Activated CD4-positive, alpha-beta T cell treated with anti-CD3 and anti-CD28 coated beads, Interleukin-2, amount 50 U/mL, for 1 hour (primary cell): ENCODE results near the gene TPSD1.
"Not testable (repeated sequence)": the region's sequence is repeated elsewhere in the genome, so short reads cannot be mapped to it uniquely, and the experiment has no call there.

Source experiments
- DNase-seq: peaks from one replicate; pipeline ENCODE4 v3.0.0-alpha.2; 2020

TPSD1 gene

GRCh38 chr16:1221628-1222552 lies 34.0 kb upstream of the TPSD1 start:
- DNase-seq = no peak

- DNase-seq = no peak
Observed at GRCh38 chr16:1222553-1223354, 33.1 kb upstream of the TPSD1 start.

DNA sequence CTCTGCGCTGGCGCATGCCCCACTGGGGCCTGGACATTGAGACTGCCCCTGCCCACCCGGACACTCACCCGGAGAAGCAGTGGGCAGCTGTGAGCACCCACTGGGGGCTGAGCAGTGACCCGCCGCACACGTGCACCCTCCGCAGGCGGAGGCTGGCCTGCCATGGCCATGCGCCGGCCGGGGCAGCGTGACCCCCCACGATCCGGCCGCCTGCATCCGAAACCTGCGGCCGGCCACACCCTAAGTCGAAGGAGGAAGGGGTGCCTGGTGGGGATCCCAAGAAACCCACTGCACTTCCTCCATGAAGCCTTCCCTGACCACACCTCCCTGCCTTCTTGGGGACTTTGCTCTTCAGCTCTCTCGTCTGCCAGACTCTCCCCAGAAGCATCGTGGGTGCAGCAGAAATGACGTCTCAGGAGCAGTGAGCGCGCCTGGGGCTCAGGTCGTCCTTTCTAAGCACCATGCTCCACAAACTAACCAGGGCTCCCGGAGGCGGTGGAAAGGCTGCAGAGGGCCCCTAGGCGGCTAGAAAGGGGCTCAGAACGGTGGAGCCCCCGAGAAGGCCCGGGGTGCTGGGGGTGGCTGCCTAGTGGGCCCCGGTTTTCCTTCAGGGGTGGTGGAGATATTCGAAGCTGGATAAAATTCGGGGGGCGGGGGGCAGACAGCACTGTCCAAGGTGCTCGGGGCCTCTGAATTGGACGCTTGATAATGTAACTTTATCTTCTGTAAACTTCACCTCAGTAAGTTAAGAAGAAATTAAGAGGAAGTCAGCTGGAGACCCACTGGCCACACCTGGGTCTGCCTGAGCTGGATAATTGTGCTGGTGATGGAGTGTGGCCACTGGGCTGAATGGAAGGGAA lies 32.3 kb upstream of the TPSD1 start:
- no peak for DNase-seq

GRCh38 chr16:1224558-1224957 lies 31.3 kb upstream of the TPSD1 start:
- DNase-seq = no peak

- no peak for DNase-seq
Observed at GRCh38 chr16:1225051-1225451, 30.8 kb upstream of the TPSD1 start, which contains the start of gene TPSG1. Gene TPSG1 (minus strand): TSS chr16:1225268. CDS start chr16:1225252, 16 bp downstream.

DNA sequence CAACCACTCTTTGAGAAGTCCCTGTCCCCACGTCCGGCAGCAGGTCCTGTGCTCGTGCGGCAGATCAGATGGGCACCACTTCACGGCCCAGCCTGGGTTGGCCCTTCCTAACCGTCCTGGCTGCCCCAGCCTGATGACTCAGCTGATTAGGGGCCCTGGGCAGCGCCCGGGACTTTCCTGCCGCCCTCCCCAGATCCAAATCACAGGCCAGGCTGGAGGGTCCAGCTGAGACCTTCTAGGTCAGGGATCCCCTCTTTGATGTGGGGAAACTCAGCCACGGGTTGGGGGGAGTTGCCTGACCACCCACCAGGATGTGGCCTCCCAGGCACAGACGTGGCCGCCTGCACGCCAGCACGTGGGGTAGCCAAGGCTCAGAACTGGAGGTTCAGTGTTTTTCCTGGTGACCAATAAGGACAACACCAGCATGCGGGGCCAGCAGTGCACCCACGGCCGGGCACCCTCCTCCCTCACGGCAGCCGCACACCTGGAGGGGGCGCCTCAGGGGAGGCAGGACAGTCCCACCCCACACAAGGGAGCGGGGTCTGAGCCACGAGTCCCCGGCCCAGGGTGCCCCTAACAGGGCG lies 30.0 kb upstream of the TPSD1 start:
- DNase-seq = not testable (repeated sequence)

GRCh38 chr16:1226692-1227091 lies 29.2 kb upstream of the TPSD1 start:
- DNase-seq = not testable (repeated sequence)

GRCh38 chr16:1228227-1228626 lies 27.6 kb upstream of the TPSD1 start:
- DNase-seq = not testable (repeated sequence)

DNA sequence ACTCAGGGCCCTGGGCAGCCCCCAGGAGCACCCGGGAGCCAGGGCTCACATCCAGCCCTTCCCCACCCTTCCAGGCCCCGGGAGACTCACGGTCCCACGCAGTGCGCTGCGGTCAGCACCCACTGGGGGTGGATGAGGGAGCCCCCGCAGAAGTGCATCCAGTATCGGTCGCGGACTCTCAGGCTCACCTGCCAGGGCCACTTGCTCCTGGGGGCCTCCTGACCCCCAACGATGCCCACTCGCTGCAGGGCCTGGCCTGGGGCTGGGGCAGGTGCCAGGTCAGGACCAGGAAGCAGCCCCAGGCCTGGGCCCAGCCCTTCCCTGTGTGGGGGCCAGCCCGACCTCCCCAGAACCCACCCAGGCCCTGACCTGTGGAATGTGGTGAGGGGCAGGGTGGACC lies 26.4 kb upstream of the TPSD1 start:
- DNase-seq = not testable (repeated sequence)

DNA sequence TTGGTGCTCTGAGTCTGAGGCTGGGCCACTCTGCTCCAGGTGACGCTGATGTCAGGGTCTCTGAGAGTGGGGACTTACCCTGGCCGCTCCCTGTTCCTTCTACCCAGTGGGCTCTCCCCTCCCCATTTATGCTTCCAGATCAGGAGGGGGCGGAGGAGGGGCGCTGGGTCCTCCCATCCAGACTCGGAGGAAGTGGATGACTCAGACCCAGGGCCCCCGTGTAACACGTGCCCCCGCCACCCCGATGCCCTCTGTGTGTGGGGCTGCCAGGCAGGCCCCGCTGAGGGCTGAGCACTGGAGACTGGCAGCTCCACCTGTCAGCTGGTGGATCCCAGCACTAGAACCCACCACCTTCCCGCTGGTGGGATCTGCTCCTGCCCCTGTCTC lies 25.8 kb upstream of the TPSD1 start, which contains the start of gene TPSB2:
TPSB2 (minus strand) TSS at position 101 of the 387 bp plus-strand sequence. CDS start 233 bp downstream, outside the sequence.
- DNase-seq = not testable (repeated sequence)

DNA sequence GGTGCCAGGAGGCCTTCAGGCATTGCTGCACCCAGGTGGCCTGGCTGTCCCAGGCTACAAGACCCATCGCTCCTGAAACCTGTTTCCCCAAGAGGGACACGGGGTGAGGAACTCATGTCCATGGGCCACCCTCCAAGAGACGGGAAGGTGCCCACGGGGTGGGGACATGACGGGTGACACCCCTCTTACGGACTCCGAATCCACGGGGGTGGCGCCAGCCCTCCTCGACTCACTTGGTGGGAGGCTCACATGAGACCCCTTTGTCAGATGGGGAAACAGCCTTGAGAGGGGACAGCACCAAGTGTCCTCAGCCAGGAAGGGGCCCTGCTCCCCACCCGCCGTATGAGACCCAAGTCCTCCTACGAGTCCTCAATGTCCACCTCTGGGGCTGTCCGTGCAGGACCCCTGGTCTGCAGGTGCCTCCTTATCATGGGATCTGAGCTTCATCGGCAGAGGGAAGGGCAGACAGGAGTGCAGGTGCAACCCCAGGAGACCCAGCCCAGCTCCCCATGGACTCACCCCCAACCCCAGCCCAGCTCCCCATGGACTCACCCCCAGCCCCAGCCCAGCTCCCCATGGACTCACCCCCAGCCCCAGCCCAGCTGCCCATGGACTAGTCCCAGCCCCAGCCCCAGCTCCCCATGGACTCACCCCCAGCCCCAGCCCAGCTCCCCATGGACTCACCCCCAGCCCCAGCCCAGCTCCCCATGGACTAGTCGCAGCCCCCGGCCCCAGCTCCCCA lies 25.2 kb upstream of the TPSD1 start:
- not testable (repeated sequence) for DNase-seq

DNA sequence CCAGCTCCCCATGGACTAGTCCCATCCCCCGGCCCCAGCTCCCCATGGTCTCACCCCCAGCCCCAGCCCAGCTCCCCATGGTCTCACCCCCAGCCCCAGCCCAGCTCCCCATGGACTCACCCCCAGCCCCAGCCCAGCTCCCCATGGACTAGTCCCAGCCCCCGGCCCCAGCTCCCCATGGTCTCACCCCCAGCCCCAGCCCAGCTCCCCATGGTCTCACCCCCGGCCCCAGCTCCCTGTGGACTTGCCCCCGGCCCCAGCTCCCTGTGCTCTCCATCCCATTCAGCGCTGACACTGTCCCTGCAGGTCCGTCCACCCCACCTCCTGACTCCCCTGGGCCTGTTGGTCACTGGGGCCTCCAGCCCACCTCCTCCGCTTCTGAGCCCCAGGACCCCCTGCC lies 24.6 kb upstream of the TPSD1 start:
- not testable (repeated sequence) for DNase-seq

GRCh38 chr16:1232049-1232748 lies 23.7 kb upstream of the TPSD1 start:
- DNase-seq = not testable (repeated sequence)

DNA sequence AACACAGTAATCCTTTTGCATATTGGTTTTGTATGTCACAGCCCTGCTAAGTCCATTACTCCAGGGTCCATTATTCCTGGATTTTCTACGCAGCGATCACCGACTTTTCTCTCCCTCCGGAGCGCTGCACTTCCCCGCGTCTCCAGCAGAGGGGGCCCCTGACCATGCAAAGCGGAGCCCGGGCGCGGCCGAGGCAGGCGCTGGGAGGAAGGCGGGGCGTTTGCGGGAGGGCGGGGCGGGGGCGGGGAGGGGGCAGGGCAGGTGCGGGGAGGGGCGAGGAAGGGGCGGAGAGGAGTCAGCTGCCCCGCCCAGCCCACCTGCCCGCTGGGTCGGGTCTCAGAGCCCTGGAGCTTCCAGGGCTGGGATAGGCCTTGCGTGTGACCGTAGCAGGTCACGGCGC lies 19.2 kb upstream of the TPSD1 start:
- DNase-seq = not testable (repeated sequence)

DNA sequence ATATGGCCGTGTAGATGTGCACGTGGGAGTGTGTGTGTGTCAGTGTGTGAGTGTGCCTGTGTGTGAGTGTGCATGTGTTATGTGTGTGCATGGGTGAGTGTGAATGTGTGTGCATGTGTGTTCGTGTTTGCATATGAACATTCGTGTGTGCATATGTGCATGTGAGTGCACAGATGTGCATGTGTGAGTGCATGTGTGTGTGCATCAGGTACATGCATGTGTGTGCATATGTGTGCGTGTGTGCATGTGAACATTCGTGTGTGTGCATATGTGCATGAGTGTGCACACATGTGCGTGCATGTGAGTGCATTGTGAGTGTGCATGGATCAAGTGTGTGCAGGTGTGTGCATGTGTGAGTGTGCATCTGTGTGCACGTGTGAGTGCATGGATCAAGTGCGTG lies 17.9 kb upstream of the TPSD1 start:
- no peak for DNase-seq

DNA sequence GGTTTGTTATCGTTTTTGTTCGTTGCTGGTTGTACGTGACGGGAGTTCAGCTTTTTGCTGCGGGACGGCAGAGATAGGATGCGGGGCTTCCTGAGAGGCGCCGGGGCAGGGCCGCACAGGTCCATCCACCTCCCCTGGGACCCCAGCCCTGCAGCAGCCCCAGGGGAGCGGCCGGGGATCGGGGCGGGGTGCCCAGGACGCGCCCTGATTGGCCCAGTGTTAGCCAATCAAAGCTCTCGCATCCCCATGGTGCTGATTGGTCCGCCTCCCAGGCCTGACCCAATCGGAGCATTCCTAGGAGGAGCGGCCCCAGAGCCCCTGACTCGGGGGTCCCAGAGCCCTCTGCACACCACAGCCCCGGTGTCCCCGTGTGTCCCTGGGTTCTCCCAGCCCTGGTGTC lies 17.0 kb upstream of the TPSD1 start:
- DNase-seq = not testable (repeated sequence)

- DNase-seq = not testable (repeated sequence)
Observed at GRCh38 chr16:1239575-1239974, 16.3 kb upstream of the TPSD1 start.

- DNase-seq = not testable (repeated sequence)
Observed at GRCh38 chr16:1240436-1240835, 15.4 kb upstream of the TPSD1 start, which contains the start of gene TPSAB1. Gene TPSAB1 (plus strand): TSS chr16:1240705. CDS start chr16:1240939, 234 bp downstream.

DNA sequence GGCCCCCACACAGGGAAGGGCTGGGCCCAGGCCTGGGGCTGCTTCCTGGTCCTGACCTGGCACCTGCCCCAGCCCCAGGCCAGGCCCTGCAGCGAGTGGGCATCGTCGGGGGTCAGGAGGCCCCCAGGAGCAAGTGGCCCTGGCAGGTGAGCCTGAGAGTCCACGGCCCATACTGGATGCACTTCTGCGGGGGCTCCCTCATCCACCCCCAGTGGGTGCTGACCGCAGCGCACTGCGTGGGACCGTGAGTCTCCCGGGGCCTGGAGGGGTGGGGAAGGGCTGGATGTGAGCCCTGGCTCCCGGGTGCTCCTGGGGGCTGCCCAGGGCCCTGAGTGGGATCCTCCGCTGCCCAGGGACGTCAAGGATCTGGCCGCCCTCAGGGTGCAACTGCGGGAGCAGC lies 14.8 kb upstream of the TPSD1 start:
- DNase-seq = not testable (repeated sequence)

- not testable (repeated sequence) for DNase-seq
Observed at GRCh38 chr16:1243363-1243762, 12.5 kb upstream of the TPSD1 start.
